Stimulated activated CD4-positive, alpha-beta T cell treated with anti-CD3 and anti-CD28 coated beads, Interleukin-2, amount 100 ng/mL, for 4 hours (primary cell): Measurements from ENCODE around the gene NKD1.

ENCODE experiments used
- DNase-seq: peaks from one replicate; pipeline ENCODE4 v3.0.0-alpha.2; 2020; ENCODE audit warnings: low read depth

Gene NKD1

DNA sequence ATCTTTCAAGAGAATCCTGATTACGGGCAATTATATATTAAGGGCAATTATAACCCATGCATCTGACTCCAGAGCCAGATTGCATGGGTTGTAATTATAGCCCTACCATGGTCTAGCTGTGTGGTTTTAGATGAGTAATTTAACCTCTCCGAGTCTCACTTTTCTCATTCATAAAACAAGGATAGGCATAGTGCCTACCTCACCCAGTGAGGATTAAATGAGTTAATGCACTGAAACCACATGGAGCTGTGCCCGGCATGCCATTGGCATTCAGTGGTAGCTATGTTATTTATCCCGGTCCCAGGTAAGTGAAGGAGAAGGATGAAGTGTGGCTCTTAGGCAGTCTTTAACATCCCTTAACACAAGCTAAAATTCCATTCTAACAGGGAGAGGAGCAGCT, 126.6 kb downstream of the NKD1 start:
- no peak for DNase-seq

DNA sequence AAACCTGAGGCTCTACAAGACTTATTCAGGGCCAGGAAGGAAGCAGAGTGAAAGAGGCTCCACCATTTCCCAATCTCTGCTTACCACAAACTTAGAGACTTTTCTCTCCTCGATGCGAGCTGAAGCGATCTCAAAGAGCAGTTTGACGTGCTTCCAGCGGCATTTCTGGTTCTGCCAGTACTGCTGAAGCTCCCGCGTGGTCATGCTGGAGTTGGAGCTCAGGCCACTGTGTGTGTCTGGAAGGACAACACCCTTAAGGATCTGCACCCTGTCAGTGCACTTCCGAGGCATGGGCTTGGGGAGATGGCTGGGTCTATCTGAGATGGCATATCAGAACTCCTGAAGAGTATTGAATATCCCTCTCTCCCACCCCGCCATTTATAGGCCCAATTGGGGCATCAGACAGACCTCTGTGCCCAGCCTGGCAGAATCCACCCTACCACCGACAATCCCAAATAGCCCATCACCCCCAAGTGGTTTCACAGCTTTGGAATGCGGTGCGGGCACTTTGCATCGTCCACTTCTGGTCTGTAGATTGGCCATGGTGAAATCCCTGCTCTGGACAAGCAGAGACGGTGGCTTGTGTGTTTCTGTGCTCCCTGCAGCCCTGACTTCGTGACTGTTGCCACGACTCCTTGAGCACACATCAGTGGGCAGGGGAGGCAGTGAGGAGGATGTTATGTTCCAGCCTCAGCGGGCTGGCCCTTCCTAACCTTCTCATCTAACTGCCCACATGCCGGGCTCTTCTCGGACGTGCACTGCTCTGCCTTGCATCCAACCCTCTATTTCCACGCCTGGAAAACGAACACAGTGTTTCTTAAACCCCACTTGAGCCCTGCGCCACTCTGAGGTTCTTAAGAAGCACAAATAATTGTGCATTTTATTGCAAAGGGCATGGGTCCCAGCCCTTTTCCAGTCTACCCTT, 127.8 kb downstream of the NKD1 start:
- DNase-seq = no peak

DNA sequence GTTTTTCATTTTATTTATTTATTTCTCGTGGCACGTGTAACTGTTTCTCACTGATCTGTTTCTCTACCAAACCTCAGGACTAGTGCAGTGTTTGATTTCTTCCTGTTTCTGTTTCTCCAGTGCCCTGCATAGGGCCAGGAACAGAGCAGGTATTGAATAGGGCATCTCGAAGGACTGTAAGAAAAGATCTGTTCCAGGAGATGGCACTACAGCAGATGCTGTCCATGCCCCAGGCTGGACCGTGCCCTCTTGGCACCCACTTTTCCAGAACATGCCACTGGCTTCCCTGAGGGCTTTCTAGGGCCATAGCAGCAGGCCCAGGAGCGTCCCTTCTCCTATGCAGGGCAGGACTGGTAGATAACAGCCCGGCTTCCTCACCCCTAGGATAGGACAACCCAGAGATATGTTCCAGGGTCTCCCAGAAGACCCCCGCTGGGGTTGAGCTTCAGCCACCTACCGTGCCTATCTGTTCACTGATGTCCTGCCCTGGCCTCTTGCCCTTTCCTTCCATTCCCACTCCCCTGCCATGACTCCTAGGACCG, 128.6 kb downstream of the NKD1 start:
- DNase-seq = no peak

DNA sequence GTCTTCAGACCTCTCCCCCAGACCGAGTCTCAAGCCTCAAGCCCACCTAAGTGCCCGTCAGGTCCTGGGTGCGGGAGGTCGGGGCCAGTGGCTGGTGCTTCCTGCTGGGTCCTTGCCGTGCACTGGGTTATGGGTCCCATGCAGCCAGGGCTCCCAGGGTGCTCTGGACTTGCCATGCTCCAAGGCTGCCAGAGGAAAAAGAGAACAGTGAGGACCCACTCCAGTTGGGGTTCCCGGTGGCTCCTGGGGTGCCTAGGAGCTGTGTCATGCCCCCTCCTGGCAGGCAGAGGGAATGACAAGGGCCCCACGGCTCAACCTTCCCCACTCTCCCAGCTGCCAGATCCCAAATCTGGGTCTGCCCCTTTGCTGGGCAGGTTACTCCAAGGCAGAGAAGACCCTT, 129.2 kb downstream of the NKD1 start:
- DNase-seq = no peak

DNA sequence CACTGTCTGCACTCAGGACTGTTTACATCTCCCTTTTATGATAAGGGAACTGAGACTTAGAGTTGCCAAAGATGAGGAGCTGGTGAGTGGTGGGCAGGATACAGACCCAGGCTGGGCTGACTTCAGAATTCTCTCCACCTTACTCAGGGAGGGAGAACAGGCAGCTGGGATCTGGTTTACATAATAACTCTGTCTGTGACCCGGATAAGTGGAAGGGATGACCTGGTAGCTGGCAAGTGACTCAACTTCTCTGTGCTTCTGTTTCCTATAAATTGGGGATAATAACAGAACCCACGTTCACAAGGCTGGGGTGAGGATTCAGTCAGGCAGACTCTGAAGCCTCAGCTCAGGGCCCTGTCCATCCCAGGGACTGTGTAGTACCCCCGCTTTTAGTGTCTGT, 130.3 kb downstream of the NKD1 start:
- no peak for DNase-seq

DNA sequence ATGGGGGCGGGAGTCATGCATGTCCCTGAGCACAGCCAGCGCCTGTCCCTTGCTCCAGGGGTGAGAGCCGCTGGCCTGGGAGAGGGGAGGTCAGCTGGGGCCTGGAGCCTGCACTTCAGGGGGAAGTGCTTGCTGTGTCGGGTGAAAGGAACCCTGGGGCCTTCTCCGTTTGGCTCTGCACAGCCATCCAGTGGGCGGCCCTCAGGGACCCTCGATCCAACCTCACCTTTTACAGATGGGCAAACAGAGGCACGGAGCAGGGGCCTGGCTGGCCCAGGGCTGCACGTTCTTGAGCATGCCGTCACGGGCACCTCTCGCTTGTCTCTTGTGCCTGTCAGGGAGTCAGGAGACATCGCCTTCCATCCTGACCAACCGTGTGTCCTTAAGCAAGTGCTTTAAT, 131.1 kb downstream of the NKD1 start:
- no peak for DNase-seq

DNA sequence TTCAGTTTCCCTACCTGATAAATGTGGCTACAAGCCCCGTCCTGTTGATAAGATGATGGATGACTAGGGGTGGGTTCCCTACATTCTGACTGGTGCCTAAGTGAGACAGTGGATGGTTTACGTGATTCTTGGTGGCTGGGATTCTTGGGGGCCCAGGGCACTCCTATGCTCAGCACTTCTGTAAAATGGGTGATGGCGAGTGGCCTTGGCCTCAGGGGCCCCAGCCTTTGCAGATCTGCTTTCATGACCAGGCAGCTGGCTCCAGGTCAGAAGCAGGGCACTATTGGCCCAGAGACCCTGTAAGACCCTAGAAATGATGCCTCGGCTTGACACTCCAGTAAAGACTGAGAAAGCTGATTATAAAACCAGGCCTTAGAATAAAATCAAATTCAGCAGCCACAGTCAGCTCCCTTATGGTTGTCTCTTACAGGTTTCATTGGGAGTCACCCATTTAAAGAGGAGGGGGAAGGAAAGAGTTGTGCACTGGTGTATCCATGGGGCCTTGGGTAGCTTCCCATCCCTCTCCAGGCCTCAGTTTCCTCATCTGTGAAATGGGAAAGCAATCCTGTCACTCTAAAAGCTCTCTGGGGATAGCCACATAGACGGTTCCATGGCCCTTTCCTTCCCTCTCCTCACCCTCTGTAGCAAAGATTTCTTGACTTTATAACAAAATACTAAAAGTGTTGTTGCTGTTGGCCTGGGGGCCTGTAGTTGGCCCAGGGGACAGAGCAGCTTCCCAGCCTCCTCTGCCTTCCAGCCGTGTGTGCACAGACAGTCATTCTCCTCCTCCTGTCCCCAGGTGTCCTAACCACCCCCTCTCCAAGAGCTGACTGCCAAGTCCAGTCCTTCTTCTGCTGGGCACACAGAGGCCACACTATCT, 131.7 kb downstream of the NKD1 start:
- DNase-seq = no peak

DNA sequence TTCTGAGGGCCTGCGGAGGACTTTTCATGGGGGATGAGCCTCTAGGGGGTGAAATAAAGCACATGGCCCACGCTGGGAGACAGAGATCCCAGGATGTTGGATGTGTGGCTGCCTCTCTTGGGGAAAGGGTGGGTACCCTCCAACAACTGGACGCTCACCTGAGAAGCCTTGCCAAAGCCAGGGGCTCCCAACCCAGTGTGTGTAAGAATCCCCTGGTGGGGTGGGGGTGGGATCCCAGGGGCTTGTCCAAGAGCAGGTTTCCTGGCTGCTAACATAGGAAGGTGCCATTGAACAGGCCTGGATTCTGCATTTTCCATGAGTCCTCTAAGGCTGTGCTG, 132.3 kb downstream of the NKD1 start:
- no peak for DNase-seq

DNA sequence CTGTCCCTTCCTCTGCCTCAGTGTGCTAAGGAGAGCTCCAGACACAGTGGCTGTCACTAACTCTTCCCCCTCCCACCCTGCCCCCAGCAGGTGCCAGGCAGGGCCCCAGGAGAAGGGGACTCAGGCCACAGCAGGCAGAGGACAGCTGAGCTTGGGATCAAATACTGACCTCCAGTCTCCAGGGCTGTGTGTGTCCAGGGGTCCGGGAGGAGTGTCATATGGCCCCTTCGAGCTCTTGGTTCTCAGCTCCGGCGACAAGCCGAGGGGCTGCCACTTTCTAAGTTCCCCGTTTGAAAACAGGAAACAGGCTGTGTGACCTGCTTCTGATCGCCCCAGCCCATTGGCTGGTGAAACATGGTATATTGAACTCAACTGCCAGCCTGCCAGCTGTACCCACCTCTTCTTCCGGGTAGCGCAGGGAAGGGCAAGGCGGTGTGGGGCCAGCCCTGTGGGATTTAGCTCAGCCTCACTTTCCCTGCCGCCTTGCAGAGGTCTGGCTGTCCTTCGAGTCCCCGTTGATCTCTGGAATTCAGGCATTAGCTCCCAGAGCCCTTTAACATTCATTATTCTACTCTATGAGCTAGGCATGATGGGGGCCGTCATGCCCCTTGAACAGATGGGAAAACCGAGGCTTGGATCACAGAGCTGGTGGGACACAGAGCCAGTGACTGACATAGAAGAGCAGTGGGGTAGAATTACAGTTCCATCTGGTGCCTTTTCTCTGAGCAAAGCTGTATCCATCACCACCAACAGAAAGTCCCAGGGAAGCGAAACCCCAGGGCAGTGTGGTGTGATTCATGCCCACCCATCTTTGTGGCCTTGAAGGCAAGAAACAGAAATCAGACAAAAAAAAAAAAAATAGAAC, 133.1 kb downstream of the NKD1 start, which contains the start of gene SNX20:
SNX20 (minus strand) TSS at position 292 of the 865 bp plus-strand sequence. CDS start 3,786 bp downstream, outside the sequence.
- peak; percentile 55 for DNase-seq

DNA sequence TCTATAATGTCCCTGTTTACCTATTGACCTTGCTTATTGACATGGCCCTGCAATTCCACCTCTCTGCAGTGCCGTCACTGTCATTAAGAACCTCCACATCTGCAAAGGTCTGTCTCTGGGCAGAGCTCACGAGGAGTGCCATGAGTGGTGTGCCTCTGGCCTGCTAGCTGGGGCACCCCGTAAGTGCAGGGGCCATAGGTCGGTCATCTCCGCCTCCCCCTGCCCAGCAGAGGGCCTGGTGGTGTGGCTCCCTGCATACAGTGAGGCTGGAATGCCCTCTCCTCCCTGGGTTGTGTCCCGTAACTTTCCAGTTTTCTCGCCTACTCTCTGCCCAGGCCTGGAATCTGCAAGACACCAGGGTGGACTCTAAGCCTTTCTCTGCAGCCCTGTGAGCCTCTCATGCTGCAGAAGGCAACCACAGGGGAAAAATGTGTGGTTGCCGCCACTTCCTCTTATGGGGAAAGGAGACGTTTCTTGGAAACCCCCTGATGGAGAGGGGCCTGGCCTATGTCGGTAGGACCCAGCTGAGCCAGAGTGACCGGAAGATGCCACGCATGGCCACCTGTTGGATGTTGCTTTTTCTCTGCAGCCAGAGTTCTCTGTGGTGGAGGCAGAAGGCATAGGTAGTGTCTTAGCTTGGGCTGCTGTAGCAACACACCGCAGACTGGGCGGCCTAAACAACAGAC, 135.6 kb downstream of the NKD1 start:
- DNase-seq = no peak

DNA sequence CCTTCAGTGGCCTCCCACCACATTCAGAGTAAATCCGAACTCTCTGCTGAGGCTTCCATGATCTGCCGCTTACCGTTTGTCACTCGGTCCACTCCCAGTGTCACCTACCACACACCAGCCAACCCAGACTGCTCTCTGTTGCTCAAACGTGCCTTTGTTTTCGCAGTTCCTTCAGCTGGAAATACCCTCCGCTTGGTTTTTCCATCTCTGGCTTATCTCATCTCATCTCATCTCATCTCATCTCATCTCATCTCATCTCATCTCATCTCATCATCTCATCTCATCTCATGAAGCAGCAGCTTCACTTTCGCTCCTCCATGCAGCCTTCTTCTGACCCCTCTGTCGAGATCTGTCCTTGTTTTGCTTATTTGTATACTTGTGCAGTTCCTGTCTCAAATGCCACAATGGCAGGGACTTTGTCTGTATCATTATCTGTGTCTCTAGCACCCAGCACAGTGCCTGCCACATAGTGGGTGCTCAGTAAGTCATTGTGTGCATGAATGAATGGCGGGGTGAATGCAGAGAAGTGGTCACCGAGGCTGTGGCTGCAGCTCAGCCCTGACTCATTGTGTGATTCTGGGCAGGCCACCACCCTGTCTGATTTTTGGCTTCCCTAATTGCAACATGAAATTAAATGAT, 136.7 kb downstream of the NKD1 start:
- no peak for DNase-seq

DNA sequence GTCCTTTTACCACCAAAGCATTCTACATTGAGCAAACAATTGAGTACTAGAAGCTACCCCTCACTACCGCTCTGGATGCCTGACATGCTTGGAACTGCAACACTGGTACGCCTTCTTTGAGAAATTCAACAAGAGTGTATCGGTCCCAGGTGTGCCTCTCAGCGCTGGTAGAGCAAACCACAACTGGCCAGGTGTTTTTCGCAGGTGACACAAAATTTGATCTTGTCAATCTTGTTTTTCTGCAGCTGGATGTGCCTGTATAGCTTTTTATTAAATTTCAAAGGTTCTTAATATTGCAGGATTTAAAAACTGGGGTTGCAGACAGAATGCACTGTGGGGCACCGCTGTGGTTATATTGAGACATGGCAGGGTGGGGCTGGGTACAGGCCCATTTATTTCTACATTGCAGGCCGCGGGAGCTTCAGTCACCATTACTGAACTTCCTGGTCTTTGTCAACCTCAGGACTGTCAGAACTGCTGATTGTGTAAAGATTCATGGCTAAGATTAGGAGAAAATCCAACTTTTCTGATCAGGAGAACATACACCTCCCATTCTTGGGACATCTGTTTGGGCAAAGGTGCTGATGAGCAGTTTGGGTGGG, 137.4 kb downstream of the NKD1 start:
- no peak for DNase-seq

DNA sequence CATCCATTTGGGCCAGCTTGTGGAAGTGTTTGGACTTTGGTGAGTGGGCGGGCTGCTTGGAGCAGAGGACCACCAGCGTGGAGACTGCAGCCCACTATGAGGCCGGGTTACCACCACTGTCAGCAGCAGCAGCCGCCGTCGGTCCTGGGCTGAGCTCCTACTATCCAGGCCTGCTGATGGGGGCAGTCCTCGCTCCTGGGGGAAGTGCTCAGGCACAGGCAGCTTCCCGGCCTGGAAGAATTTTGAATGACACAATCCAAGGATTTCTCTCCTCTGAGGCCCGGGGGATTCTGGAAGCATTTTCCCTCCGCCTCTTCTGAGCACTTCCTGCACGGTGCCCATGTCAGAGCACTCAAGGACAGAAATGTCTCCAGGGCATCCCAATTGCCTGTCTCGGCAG, 139.9 kb downstream of the NKD1 start:
- DNase-seq = no peak

DNA sequence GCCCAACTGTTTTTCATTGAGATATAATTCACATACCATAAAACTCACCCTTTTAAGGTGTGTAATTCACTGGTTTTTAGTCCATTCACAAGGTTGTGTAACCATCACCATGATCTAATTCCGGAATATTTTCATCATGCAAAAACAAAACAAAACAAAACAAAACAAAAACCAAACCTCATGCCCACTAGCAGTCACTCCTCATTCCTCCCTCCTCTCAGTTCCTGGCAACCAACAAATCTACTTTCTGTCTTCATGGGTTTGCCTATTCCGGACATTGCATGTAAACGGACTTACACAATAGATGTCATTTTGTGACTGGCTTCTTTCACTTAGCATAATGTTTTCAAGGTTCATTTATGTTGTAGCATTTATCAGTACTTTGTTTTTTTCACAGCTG, 140.7 kb downstream of the NKD1 start:
- DNase-seq = no peak

DNA sequence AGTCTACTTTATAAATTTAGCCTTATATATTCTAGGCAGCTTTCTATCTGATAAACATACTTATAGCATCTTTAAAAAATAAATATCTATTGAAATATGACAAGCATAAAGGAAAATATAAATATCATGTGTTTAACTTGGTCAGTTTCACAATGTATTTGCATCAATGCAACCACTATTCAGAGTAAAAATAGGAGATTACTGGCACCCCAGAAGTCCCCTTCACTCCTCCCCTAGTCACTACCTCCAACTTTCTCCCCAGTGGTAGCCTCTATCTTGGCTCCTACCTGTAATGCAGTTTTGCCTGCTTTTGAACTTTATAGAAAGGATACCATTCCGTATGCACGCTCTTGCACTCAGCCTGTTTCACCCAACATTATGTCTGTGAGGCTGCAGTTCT, 142.0 kb downstream of the NKD1 start:
- no peak for DNase-seq

DNA sequence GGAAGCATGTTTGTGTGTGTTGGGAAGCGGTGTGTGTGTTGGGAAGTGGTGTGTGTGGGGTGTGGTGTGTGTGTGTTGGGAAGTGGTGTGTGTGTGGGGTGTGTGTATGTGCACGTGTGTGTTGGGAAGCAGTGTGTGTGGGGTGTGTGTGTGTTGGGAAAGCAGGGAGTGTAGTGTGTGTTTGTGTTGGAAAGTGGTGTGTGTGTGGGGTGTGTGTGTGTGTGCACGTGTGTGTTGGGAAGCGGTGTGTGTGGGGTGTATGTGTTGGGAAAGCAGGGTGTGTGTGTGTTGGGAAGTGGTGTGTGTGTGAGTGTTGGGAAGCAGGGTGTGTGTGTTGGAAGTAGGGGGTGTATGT, 144.4 kb downstream of the NKD1 start:
- no peak for DNase-seq

DNA sequence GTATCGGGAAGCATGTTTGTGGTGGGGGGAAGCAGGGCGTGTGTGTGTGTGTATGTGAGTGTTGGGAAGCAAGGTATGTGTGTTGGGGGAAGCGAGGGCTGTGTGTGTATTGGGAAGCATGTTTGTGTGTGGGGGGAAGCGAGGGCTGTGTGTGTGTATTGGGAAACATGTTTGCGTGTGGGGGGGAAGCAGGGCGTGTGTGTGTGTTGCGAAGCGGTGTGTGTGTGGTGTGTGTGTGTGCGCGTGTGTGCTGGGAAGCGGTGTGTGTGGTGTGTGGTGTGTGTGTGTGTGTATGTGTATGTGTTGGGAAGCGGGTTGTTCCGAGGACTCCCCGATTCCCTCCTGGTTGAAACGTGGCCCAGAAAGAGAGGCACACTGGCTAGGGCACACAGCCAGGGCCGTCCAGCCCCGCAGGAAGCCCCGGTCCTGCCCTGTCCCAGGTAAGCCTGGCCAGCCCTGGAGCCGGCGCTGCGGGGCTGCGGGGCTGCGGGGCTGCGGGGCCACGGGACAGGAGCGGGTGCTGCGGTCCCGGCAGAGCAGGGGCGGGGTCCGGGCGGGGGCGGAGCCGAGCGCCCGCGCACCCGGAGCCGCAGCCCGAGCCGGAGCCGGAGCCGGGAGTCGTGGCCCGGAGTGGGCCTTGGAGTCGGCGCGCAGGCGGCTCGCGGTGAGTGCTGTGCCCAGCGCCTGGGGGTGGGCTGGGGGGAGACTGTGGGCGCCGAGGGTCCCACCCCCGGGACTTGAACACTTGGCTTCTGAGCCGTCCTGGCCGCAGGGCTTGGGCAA, 145.0 kb downstream of the NKD1 start, which contains the start of gene NOD2:
NOD2 (plus strand) TSS at position 608 of the 783 bp plus-strand sequence. CDS start 5,890 bp downstream, outside the sequence.
- no peak for DNase-seq

DNA sequence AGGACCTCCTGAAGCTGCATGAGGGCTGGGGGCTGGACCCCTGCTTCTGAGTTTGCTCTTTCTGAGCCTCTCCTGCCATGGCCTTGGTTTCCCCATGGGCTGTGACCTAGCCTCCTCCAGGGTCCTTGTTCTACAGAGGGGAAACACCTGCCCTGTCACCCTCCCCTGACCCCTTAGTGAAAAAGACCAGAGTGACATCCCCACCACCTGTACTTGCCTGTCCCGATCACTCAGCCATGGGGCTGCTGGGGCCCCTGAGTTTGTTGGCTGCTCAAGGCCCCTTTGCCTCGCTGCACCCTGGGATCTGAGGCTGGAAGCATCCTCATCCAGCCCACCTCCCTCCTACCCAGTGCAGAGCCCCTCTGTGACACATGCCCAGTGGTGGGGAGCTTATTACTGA, 146.0 kb downstream of the NKD1 start:
- no peak for DNase-seq
